GM23338 (cell line): ENCODE results near the gene DBH. TPM values are rescaled to one million over a fixed set of nuclear protein-coding genes. Genes with fewer than 3 reads are reported as not detected.

ENCODE experiments used
- ATAC-seq: fragments of 200-7000 bp; cut with Tn5 transposase; 3 replicates; pipeline ENCODE4 v1.9.1; 2020
- DNase-seq: peaks from one replicate; pipeline ENCODE4 v3.0.0-alpha.2; 2015; ENCODE audit warnings: low spot score
- H2AFZ ChIP-seq: fragments of 200-600 bp; sonication (generic); 2 replicates; pipeline ENCODE4 v1.8.0; 2016; ENCODE audit warnings: antibody characterized with exemption, mild to moderate bottlenecking, moderate library complexity
- H3F3A ChIP-seq: fragments of 200-600 bp; sonication (generic); replicated peaks from 2 replicates; pipeline ENCODE4 v1.8.0; 2017; ENCODE audit warnings: antibody characterized with exemption, mixed run types, low read depth
- H3K27ac ChIP-seq: fragments of 200-600 bp; sonication (generic); 2 replicates; pipeline ENCODE4 v1.6.1; 2016; ENCODE audit warnings: low read depth
- H3K27me3 ChIP-seq: fragments of 200-600 bp; sonication (generic); 2 replicates; pipeline ENCODE4 v1.8.0; 2016; ENCODE audit warnings: mild to moderate bottlenecking, mixed run types, moderate library complexity; ENCODE audit not compliant: insufficient read depth
- H3K36me3 ChIP-seq: fragments of 200-600 bp; sonication (generic); 2 replicates; pipeline ENCODE4 v1.8.0; 2016; ENCODE audit warnings: mild to moderate bottlenecking; ENCODE audit not compliant: insufficient read depth
- H3K4me1 ChIP-seq: fragments of 200-600 bp; sonication (generic); 2 replicates; pipeline ENCODE4 v1.8.0; 2016; ENCODE audit warnings: mild to moderate bottlenecking, moderate library complexity; ENCODE audit not compliant: insufficient read depth
- H3K4me2 ChIP-seq: fragments of 200-600 bp; sonication (generic); 2 replicates; pipeline ENCODE4 v1.7.1; 2017; ENCODE audit warnings: mixed run types
- H3K4me3 ChIP-seq: fragments of 200-600 bp; sonication (generic); 2 replicates; pipeline ENCODE4 v1.6.1; 2016; ENCODE audit warnings: mixed run types
- H3K79me2 ChIP-seq: fragments of 200-600 bp; sonication (generic); replicated peaks from 2 replicates; pipeline ENCODE4 v1.8.0; 2017; ENCODE audit warnings: mild to moderate bottlenecking; ENCODE audit not compliant: insufficient read depth
- H3K9me2 ChIP-seq: fragments of 200-600 bp; sonication (generic); 2 replicates; pipeline ENCODE4 v1.8.0; 2017; ENCODE audit not compliant: insufficient read depth
- H4K20me1 ChIP-seq: fragments of 200-600 bp; sonication (generic); replicated peaks from 2 replicates; pipeline ENCODE4 v1.8.0; 2017; ENCODE audit warnings: mild to moderate bottlenecking; ENCODE audit not compliant: insufficient read depth
- H3K27ac Mint-ChIP-seq: 2 replicates; pipeline ENCODE4 v1.8.0; 2020; ENCODE audit warnings: inconsistent platforms, mild to moderate bottlenecking, moderate library complexity, mixed read lengths
- H3K27me3 Mint-ChIP-seq: 3 replicates; pipeline ENCODE4 v1.8.0; 2022; ENCODE audit warnings: low read depth, mild to moderate bottlenecking, moderate library complexity, mixed read lengths, inconsistent platforms; ENCODE audit not compliant: insufficient read depth, poor library complexity
- H3K36me3 Mint-ChIP-seq: 3 replicates; pipeline ENCODE4 v1.8.0; 2021; ENCODE audit warnings: low read depth, mild to moderate bottlenecking, inconsistent platforms, moderate library complexity, mixed read lengths
- H3K4me1 Mint-ChIP-seq: 3 replicates; pipeline ENCODE4 v1.8.0; 2020; ENCODE audit warnings: mild to moderate bottlenecking, inconsistent platforms, mixed read lengths
- H3K4me3 Mint-ChIP-seq: 3 replicates; pipeline ENCODE4 v1.8.0; 2021; ENCODE audit warnings: moderate library complexity, mild to moderate bottlenecking, inconsistent platforms, mixed read lengths
- H3K9me3 Mint-ChIP-seq: 3 replicates; pipeline ENCODE4 v1.8.0; 2020; ENCODE audit warnings: moderate library complexity, mild to moderate bottlenecking, inconsistent platforms, mixed read lengths
- CREB1 ChIP-seq: fragments of 250-450 bp; sonication (Bioruptor Pico); IDR thresholded peaks from 2 replicates; pipeline ENCODE4 v1.5.0; 2020; ENCODE audit warnings: low read depth, mild to moderate bottlenecking, moderate library complexity
- CTCF ChIP-seq, 2 experiments: fragments of 200-600 bp in 1 of 2; sonication (generic) in 1 of 2; conservative IDR thresholded peaks; 2 replicates each; pipeline versions ENCODE4 v1.5.1 to v1.6.1; 2016 to 2017; ENCODE audit warnings: antibody characterized with exemption in 2 of 2, low read depth in 2 of 2, mild to moderate bottlenecking in 2 of 2, moderate library complexity in 1 of 2
- ETS1 ChIP-seq: IDR thresholded peaks from 2 replicates; pipeline ENCODE4 v1.6.1; 2016; ENCODE audit warnings: antibody characterized with exemption
- EZH2 ChIP-seq: fragments of 200-600 bp; sonication (generic); IDR thresholded peaks from one replicate; pipeline ENCODE4 v1.8.0; 2017; ENCODE audit warnings: antibody characterized with exemption, mild to moderate bottlenecking, low read depth; ENCODE audit not compliant: unreplicated experiment
- EZH2phosphoT487 ChIP-seq: fragments of 200-600 bp; sonication (generic); IDR thresholded peaks from one replicate; pipeline ENCODE4 v1.8.1; 2018; ENCODE audit warnings: antibody characterized with exemption; ENCODE audit not compliant: unreplicated experiment
- JUNB ChIP-seq: IDR thresholded peaks from one replicate; pipeline ENCODE4 v1.6.1; 2016; ENCODE audit warnings: antibody characterized with exemption; ENCODE audit not compliant: unreplicated experiment
- NANOG ChIP-seq: IDR thresholded peaks from 2 replicates; pipeline ENCODE4 v1.6.1; 2016; ENCODE audit warnings: antibody characterized with exemption, borderline replicate concordance
- POLR2AphosphoS5 ChIP-seq: IDR thresholded peaks from 2 replicates; pipeline ENCODE4 v1.6.1; 2016; ENCODE audit warnings: antibody characterized with exemption, low read depth
- REST ChIP-seq: IDR thresholded peaks from one replicate; pipeline ENCODE4 v1.6.1; 2018; ENCODE audit warnings: antibody characterized with exemption; ENCODE audit not compliant: unreplicated experiment
- STAT1 ChIP-seq: IDR thresholded peaks from one replicate; pipeline ENCODE4 v1.6.1; 2016; ENCODE audit warnings: antibody characterized with exemption; ENCODE audit not compliant: unreplicated experiment
- ZNF114 ChIP-seq: fragments of 250-450 bp; sonication (Bioruptor Pico); IDR thresholded peaks from 2 replicates; pipeline ENCODE4 v1.5.0; 2020; ENCODE audit warnings: mild to moderate bottlenecking, moderate library complexity
- ZNF331 ChIP-seq: fragments of 250-450 bp; sonication (Bioruptor Pico); IDR thresholded peaks from 2 replicates; pipeline ENCODE4 v1.5.0; 2020; ENCODE audit warnings: low read depth, mild to moderate bottlenecking, moderate library complexity
- ZNF462 ChIP-seq: fragments of 250-450 bp; sonication (Bioruptor Pico); IDR thresholded peaks from 2 replicates; pipeline ENCODE4 v1.5.0; 2020; ENCODE audit warnings: mild to moderate bottlenecking, moderate library complexity
- polyA plus RNA-seq: library from polyadenylated mRNA; unstranded; fragments of >200 nt; fragmentation: Nextera tagmentation; extraction: Ambion mirVana; gene quantifications from 2 replicates; pipeline ENCODE4 v1.2.1, GENCODE V29; 2016
- total RNA-seq: library from RNA; depleted of rRNA; stranded (reverse); fragments of >200 nt; shearing (Covaris generic); gene quantifications from 2 replicates; pipeline ENCODE4 v1.2.3, GENCODE V29; 2014

Gene DBH
- total and polyA plus RNA-seq, 2 experiments from 2014 or later = 0.08 to 0.24 TPM

GRCh38 chr9:133591116-133591910 is 44.9 kb upstream of the DBH start:
- H3K4me2 ChIP-seq = no peak overlapping the region
- no peak overlapping the region for H3K27ac Mint-ChIP-seq
- no peaks in the 10 kb centered on the region for H3F3A ChIP-seq
- no peaks in the 10 kb centered on the region for H3K4me1 Mint-ChIP-seq
- no peak overlapping the region for H3K4me3 ChIP-seq
- H3K27me3 ChIP-seq = no peaks in the 10 kb centered on the region
- no peak overlapping the region for H2AFZ ChIP-seq
- H3K9me3 Mint-ChIP-seq = peaks cover 26% of the 10 kb centered on the region
- H3K27ac ChIP-seq = no peak overlapping the region
- H3K36me3 ChIP-seq = no peaks in the 10 kb centered on the region
- H3K27me3 Mint-ChIP-seq = peaks cover 8% of the 10 kb centered on the region
- no peak overlapping the region for H3K4me3 Mint-ChIP-seq
- TF ChIP-seq JUNB (no peak), ETS1 (no peak), REST (no peak), EZH2 (no peak), EZH2phosphoT487 (no peak), ZNF462 (CRISPR knock-in tag) (no peak), POLR2AphosphoS5 (no peak), ZNF331 (CRISPR knock-in tag) (no peak), CTCF (conservative IDR thresholded peaks at IDR 0.05; ENCODE audit: low read depth in 2 of 2) (no peak), ZNF114 (CRISPR knock-in tag) (no peak), CREB1 (CRISPR knock-in tag) (no peak), NANOG (no peak), STAT1 (no peak)
- H3K9me2 ChIP-seq = no peaks in the 10 kb centered on the region
- H3K4me1 ChIP-seq = no peaks in the 10 kb centered on the region
- no peaks in the 10 kb centered on the region for H3K79me2 ChIP-seq
- ATAC-seq (no peak), DNase-seq (no peak)
- H3K36me3 Mint-ChIP-seq = peaks cover 9% of the 10 kb centered on the region
- H4K20me1 ChIP-seq = no peaks in the 10 kb centered on the region
